GM19395 (cell line): ENCODE results near the gene DVL1.

Experiments
- ATAC-seq: cut with Tn5 transposase; IDR thresholded peaks from one replicate; pipeline ENCODE4 v1.9.1; 2021; ENCODE audit warnings: mild to moderate bottlenecking, moderate library complexity; ENCODE audit not compliant: unreplicated experiment

DVL1 gene

DNA sequence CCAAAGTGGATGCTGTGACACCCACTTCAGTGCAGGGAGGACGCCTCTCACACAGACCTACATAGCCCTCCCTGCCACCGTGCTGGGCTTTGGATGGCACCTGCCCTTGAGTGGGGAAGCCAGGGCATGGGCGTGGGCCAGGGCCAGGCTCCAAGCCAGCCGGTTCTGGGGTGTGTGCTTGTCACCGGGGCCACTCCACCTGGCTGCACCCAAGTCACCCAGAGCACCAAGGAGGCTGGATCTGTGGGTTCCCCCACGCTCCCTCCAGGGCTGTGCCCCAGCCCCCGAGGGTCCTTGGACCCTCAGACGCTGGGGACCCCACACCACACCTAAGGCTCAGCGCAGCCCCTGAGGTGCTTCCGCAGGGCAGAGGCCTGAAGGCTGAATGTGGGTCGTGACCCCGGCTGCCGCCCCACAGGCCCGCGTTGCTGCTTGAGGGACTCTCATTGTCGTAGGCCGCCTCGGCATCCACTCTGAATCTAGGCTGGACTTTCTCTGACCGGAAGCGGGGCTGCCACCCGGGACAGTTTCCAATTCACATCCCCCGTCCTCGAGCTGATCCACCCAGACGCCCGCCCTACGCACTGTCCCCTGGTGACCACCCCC lies 7.7 kb upstream of the DVL1 start:
- ATAC-seq, result no peak

DNA sequence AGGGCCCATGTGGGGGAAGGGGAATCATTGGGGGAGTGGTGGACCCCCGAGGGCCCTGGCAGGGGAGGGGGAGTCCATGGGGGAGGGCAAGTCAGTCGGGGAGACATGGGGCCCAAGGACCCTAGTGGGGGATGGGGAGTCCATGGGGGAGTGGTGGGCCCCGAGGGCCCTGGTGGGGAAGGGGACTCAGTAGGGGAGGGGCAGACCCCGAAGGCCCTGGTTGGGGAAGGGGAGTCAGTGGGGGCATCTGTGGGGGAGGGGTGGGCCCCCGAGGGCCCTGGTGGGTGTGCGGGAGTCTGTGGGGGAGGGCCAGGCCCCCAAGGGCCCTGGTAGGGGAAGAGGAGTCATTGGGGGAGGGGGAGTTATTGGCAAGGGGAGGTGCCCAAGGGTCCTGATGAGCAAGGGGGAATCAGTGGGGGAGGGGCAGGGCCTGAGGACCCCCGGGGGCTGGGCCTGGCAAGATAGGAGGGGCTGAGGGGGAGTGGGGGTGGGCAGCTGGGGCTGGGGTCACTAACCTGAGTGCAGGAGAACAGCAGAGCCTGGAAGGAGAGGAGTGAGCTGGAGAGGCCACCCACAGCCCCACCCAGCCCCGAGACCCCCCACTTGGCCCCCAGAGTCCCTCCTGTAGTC lies 7.1 kb upstream of the DVL1 start:
- ATAC-seq, result no peak

DNA sequence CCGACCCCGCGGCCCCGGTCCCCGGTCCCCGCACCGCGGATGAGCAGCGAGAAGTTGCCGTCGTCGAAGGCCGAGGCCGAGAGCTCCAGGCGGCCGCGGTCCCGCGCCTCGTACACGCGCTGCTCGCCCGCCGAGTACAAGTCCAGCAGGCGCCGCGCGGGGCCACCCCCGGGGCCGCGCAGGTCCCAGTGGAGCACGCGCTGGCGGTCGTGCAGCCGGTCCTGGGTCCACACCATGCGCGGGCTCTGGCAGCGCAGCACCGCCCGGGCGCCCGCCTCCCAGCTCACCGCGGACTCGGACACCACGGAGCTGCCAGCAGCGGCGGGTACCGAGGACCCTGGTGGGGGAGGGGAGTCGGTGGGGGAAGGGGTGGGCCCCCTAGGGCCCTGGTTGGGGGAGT lies 6.2 kb upstream of the DVL1 start:
- ATAC-seq, result no peak

DNA sequence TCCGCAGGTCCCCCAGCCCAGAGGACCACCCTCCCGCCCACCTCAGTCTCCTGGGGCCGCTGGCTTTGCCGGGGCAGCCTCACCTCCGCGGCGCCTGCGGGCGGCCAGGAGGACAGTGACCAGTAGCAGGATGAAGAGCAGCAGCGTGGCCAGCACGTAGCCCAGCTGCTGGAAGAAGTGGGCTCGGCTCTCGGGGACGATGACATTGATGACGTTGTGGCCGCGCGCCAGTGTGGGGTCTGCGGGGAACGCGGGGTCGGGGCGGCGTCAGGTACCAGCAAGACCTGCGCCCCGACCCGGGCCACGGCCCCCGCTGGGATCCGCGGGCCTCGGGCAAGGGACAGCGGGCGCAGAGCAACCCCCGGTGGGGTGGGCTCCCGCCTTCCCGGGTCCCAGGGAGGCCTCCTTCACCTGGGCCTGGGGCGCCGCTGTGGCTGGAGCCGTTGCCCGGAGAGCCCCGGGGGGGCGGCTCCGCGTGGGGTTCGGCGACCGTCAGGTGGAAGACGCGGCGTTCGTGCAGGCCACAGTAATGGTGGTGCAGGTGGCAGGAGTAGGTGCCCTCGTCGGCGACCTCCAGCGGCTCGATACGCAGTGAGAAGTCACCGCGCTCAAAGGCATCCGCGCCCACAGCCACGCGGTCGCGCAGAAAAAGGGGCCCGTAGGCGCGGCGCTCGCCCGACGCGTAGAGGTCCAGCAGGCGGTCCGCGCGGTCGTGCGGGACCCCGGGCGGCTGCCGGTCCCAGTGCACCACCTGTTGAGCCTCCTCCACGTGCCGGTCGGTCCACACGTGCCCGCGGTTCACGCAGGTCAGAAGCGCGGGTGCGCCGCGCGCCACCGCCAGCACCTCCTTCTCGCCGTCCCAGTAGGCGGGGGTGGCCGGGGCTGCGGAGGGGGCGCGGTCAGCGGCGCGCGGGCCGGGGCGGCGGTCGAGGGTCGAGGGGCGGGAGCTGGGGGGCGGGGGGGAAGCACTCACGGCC lies 5.3 kb upstream of the DVL1 start:
- ATAC-seq, result no peak

DNA sequence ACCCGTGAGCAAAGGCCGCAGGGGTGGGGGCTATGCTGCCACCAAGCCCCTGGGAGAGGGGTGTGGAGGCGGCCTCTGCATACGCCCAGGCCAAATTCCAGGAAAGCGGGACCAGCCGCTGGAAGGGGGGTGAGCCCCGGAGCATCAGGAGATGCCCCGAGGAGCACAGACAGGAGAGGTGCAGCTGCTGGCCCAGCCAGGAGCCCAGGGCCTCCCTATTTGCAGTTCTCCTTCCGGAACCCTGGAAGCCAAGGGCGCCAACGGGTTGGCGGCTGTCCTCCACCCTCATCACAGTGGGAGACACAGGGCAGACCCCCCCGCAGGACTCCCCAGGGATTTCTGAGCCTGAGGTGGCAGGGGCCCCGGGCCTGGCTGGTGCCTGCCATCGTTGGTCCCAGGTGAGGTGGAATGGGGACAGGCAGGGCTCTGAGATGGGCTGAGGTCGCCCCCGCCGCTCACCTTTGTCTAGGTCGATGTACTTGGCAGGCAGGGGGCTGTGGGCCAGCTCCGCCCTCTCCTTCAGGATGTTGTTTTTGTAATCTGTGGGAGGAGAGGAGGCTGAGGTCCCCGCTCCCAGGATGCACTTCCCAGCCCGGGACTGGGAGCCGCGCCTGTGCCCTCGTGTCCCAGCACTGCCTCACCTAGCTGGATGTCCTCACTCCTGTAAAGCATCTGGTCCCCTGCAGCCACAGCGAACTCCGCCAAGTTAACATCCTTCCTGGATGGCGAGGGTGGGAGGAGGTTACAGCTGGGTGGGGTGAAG lies 4.4 kb upstream of the DVL1 start:
- ATAC-seq, result no peak

DNA sequence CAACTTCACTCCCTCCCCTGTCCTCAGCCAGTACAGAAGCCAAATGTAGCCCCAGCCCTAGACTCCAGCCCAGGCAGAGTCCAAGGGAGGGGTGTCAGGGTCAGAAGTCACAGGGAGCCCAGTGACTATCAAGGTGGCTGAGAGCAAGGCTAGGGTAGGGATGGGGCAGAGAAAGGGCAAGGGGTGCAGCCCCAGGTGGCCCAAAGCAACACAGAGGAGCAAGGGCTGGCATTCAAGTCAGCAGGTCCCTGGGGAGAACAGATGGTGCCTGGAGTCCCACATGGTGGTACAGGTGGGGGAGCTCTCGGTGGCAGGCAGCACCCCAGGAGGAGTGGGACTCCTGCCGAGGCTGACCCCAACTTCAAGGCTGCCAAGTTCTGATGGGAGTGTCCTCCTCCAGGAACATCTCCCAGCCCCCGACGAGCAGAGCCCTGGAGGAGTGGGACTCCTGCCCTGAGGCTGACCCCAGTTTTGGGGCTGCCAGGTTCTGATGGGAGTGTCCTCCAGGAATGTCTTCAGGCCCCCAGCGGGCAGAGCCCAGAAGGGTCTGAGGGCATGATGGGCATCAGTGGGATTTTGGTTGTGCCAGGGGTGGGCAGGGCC lies 3.7 kb upstream of the DVL1 start:
- ATAC-seq, result no peak

DNA sequence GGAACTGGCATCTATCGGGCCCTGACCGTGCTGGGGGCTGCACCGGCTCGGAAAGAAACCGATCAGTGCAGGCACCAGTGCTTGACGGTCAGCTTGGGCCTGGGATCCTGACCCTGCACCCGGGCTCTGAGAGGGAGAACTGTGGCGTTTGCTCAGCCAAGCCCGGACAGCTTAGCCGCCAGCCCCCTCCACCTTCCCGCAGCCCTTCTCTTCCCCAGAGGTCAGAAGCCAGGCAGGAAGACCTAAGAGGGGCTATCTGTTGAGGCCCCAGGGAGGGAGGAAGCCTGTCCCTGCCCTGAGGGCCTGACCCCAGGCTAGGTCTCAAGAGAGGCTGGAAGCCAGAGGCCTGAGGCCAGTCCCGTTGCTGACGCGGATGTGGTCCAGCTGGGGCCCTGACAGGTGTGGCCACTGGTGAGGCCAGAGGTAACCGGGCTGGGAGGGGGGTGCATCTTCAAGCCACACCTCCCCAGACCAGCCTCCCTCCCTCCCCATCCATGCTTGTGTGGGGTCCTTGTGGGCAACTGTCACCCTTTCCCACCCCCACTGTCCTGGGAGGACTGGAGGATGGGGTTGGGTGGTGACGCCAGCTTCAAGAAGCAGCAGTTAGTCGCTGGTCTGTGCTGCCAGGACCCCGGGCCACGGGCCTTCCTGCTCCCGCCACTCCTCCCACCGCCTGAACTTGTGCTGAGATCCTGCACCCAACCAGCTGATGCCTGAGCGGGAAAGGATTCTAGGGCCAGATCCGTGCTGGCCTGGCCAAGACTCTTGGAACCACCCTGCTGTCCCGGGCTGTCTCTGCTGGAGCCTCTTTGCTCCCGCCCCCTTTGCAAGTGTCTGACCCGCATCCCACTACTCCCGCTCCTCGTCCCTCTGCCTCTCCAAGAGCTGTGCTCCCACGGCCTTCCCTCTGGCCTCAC lies 2.6 kb upstream of the DVL1 start:
- no peak for ATAC-seq

DNA sequence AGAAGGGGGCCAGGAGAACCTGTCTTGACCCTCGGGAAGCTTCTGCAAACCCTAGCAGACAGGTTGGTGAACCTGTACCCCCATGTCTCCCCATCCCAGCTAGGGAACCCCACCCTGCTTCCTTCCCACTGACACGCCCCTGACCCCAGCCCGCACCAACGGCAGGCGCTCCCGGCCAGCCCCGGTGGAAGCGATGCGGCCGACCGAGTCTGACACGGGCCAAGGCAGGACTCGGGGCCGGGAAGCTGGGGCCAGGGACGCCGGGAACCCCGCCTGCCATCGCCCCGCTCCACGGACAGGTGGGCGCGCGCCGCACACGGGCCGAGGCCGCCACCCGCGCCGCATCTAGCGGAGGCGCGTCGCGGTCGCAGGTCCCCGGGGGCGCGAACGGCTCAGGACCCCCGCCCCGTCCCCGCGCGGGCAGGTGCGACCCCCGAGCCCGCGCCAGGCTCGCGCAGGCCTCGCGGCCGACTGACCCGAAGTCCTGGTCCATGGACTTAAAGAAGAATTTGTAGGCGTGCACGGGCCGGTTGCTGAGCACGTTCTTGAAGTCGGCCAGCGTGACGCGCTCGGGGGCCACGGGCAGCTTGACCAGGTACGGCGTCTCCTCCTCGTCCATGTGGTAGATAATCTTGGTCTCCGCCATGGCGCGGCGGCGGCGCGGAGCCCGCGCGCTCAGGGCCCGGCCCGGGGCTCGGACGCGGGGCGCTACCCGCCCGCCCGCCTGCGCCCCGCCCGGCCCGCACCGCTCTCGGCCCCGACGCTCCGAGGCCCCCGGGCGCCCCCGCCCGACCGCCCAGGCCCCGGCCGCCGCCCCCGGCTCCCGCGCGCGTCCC lies 580 bp downstream of the DVL1 start:
- peak; percentile 21 for ATAC-seq

DNA sequence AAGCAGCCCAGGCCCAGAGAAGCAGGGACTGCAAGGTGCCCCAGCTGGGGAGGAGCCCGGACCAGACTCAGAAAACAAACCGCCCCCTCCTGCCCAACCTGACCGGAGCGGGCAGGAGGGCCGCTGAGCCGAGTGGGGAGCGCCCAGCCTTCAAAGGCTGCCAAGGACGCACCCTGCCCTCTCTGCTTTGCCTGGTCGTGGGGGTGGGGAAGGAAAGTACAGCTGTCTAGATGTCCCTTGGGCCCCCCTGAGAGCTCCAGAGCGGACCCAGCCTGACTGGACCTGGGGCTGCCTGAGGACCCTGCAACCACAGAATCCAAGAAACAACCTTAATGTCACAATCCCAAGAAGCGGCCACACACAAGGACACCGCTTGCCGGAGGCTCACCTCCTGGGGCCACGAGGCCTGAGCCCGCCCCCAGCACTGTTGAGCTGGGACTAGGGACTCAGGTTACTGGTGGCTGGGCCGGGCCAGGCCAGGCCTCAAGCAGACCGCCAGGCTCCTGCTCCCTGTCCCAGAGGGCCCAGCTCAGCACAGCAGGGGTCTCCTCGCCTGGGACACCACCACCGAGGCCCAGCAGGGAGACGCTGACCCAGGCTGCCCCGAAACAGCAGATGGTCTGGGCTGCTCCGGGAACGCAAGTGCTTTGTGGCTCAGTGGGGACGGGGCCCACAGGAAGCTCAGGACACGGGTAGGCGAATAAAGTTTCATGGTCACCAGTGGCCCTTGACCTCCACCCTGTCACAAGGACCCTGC lies 1.4 kb downstream of the DVL1 start:
- ATAC-seq, result no peak

DNA sequence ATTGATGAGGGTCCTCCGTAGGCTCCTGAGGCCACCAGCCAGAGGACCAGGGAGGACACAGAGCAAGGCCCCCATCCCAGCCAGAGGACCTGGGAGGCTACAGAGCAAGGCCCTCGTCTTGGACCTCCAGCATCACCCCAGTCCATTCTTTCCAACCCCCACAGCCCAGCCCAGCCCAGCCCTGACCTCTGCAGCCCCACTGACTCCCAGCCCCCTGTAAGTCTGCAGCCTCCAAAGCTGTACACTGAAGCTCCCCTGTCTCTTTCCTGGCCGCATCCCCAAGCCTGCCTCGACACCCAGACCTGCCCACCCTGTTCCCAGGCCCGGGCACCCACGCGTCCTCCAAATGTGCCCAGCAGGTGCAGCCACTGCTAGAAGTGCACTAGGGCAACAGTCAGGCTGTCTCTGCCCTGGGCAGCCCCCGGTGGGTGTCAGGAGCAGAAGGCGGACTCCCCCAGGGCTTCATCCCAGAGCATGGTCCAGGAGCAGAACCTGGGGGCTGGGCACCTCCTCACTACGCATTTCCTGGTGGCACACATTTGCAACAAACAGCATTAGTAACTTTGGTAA lies 2.1 kb downstream of the DVL1 start:
- ATAC-seq, result no peak

DNA sequence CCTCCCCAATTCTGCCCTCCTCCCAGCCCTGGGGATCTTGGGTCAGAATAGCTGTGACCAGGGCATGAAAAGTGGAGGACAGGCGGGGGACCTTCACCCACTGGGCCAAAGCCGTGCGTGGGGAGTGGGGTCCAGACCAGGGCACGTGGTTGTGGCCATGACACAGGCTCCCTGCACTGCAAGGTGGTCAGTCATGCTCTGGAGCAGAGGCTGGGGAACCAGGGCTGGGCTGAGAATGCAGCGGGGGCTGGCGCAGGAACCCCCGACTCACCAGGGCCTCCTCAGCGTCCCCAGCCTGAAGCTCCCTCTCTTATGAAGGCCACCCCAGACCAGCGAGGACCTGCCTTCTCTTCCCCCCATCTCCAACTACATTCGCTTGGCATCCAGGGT lies 2.7 kb downstream of the DVL1 start:
- no peak for ATAC-seq

DNA sequence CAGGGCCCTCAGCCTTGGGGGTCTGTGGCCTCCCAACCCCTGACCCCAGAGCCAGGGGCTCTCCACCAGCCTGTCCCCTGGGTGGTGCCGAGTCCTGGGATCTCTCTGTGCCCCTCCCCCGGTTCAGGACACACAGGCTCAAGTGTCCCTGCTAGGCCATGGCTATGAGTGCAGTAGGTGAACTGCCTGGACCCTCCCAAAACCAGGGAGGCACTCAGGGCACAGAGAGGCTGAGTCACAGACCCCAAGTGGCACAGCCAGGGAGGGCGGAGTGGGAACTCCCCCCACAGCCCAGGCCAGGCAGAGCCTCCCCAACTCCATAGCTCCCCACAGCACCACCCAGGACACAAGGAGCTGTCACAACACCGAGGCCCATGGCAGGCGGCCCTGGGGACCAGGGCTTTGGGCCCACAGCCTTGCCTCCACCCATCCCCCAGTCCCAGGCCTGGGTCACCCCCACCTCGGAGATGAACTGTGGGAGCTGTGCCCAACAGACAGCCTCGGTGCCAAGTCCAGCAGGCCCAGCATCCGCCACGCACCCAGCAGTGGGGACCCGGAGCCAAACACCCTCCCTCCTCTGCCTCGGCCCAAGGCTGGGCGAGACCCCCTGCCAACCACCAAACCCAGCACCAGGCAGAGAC lies 3.2 kb downstream of the DVL1 start:
- ATAC-seq, result no peak

DNA sequence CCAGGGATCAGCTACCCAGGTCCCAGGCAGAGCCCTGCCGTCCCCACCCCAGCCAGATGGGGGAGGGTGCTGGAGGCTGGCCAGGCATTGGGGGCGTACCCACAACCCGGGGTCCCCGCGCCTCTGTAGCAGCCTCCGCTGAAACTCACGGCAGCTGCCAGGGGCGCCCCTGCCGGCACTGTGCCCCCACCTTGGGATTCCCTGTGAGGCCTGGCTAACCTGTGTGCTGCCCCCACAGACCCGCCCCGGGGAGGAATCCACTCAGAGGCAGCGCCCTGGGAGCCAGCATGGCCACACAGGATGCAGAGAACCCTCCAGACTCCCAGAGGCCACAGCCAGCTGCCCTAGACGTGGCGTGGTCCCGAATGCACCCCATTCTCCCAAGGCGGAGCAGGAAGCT lies 3.8 kb downstream of the DVL1 start:
- ATAC-seq, result no peak

DNA sequence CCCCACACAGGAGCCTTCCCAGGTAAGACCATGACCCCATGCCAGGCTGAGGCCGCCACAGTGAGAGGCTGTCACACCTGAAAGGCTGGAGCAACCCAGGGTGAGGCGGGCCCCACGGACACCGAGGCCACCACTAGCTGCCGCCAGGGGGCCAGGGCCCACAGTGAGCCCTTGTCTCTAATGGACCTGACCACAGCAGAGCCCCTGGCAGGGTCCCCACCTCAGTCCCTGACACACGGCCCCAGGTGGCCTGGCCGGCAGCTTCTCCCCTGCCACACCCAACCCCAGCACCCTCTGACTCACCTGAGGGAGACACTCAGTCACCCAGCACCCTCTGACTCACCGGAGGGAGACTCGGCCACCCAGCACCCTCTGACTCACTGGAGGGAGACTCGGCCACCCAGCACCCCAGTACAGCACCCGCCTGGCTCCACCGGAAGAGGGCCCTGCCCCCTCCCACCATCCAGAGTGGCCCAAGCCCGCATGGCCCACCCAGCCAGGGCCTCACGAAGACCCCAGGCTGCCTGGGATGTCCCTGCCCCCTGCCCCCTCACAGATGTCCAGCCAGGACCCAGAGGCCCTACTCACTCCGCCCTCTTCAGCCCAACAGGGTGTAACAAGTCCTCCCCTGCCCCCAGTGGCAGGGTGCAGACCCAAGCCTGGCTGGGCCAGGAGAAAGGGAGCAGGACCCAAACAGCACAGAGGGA lies 4.4 kb downstream of the DVL1 start:
- no peak for ATAC-seq

DNA sequence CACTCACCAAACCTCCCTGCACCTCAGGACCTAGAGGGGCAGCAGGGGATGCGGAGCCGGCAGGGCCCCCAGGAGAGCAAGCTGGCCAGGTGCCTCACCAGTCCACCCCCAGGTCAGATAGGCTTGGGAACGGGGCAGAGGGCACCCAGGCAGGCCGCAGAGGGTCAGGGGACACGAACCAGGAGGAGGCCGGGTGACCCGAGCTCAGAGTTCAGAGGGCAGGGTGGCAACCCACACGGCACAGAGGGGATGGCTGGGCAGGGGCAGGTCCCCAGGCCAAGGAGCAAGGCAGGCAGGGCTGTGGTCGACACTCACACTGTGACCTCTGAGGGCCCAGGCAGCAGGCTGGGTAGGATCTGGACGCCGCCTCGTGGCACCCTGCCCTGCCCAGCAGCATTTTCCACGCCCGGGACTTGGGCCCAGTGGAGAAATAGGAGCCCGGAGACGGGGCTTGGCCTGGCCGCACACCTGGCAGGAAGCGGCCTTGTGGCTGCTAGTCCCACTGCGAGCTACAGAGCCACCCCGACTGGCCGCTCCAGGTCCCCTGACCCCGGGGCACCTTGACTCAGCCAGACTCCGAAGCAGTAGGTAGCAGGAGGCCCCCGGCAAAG lies 5.3 kb downstream of the DVL1 start:
- ATAC-seq, result no peak

DNA sequence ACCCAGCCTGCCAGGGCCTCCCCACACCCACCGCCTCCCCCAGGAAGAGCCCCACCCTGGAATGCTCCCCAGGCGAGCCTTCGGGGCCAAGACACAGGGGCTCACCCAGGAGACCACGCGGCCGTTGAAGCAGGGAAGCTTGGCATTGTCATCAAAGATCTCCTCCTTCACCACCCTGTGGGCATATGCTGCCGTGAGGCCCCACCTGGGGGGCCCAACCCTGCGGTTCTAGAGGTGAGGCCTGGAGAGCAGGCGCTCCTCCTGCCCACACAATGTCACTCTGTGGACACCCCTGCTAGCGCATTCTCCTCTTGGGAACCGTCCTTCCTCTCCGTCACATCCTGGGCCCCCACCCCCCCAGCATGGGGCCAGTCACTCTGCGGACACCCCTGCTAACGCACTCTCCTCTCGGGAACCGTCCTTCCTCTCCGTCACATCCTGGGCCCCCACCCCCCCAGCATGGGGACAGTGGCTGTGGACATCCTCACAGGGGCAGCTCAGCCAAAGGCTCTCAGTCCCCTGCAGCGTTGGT lies 6.6 kb downstream of the DVL1 start:
- no peak for ATAC-seq
